ENCODE data around the gene SEBOX. TPM values are rescaled to one million over a fixed set of nuclear protein-coding genes. Genes with fewer than 3 reads are reported as not detected.

SEBOX gene
- total and polyA plus RNA-seq, 4 donors = not detected

- no peaks in the 10 kb centered on the region for H3K9me3 ChIP-seq (ENCODE audit: control insufficient read depth in 4 of 4, insufficient read depth in 3 of 4, low read length in 3 of 4)
- DNase-seq (no peak), ATAC-seq (ENCODE audit: insufficient read depth, low FRiP score) (no peak)
- H3K27ac ChIP-seq (ENCODE audit: low read depth in 1 of 2, low read length in 1 of 2) = no peak overlapping the region
- H3K36me3 ChIP-seq (ENCODE audit: control insufficient read depth in 4 of 4, insufficient read depth in 4 of 4, low read length in 4 of 4) = peaks cover 30 to 71% (median 63%) of the 10 kb centered on the region in 4 donors
- no peaks in the 10 kb centered on the region for H3K27me3 ChIP-seq (ENCODE audit: control insufficient read depth in 3 of 3, insufficient read depth in 3 of 3, low read length in 2 of 3)
- no peak overlapping the region for H3K9ac ChIP-seq (ENCODE audit: insufficient read depth in 1 of 2, low read length in 2 of 2)
- TF ChIP-seq, protein P1, sequence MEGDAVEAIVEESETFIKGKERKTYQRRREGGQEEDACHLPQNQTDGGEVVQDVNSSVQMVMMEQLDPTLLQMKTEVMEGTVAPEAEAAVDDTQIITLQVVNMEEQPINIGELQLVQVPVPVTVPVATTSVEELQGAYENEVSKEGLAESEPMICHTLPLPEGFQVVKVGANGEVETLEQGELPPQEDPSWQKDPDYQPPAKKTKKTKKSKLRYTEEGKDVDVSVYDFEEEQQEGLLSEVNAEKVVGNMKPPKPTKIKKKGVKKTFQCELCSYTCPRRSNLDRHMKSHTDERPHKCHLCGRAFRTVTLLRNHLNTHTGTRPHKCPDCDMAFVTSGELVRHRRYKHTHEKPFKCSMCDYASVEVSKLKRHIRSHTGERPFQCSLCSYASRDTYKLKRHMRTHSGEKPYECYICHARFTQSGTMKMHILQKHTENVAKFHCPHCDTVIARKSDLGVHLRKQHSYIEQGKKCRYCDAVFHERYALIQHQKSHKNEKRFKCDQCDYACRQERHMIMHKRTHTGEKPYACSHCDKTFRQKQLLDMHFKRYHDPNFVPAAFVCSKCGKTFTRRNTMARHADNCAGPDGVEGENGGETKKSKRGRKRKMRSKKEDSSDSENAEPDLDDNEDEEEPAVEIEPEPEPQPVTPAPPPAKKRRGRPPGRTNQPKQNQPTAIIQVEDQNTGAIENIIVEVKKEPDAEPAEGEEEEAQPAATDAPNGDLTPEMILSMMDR (IDR thresholded peaks at IDR 0.05; ENCODE audit: control extremely low read depth, extremely low read depth) = no peak
- no peak overlapping the region for H3K4me3 ChIP-seq
- WGBS, 2 donors = 89 to 94% methylated on average over 7 of the region's 7 CpGs
- H3K4me1 ChIP-seq (ENCODE audit: control insufficient read depth in 5 of 5, insufficient read depth in 5 of 5, low read length in 5 of 5) = peaks cover 0 to 3% (median 0%) of the 10 kb centered on the region in 5 donors
Observed at GRCh38 chr17:28350271-28350670, 14.7 kb downstream of the SEBOX start.

DNA sequence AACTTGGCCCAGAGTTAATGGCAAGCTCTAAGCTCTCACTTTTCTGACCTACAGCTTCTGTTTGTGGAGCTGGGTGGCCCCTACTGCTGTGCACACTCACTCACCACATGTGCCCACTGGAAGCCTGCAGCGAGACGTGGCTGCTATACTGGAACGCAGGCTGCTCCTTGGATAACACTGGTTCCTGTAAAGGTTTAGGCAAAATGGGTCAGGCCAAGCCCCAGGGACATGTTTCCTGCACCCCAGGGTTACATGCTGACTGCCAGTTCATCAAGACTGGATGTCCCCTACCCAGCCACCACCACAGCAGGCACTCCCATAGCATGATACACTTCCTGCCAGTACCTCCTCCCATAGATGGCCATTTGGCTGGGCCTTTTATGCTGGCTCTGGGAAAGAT, 16.0 kb downstream of the SEBOX start:
- Histone ChIP-seq H3K27ac (ENCODE audit: low read depth in 1 of 2, low read length in 1 of 2) (no peak overlapping the region), H3K4me3 (no peak overlapping the region), H3K27me3 (ENCODE audit: control insufficient read depth in 3 of 3, insufficient read depth in 3 of 3, low read length in 2 of 3) (no peaks in the 10 kb centered on the region), H3K36me3 (ENCODE audit: control insufficient read depth in 4 of 4, insufficient read depth in 4 of 4, low read length in 4 of 4) (peaks cover 25 to 66% (median 63%) of the 10 kb centered on the region in 4 donors), H3K4me1 (ENCODE audit: control insufficient read depth in 5 of 5, insufficient read depth in 5 of 5, low read length in 5 of 5) (peaks cover 0 to 4% (median 0%) of the 10 kb centered on the region in 5 donors), H3K9ac (ENCODE audit: insufficient read depth in 1 of 2, low read length in 2 of 2) (no peak overlapping the region), H3K9me3 (ENCODE audit: control insufficient read depth in 4 of 4, insufficient read depth in 3 of 4, low read length in 3 of 4) (no peaks in the 10 kb centered on the region)
- TF ChIP-seq, protein P1 (IDR thresholded peaks at IDR 0.05; ENCODE audit: control extremely low read depth, extremely low read depth) = no peak
- WGBS, 2 donors = 78 to 96% methylated on average over 3 of the region's 3 CpGs
- no peak for ATAC-seq (ENCODE audit: insufficient read depth, low FRiP score)
- DNase-seq = no peak

DNA sequence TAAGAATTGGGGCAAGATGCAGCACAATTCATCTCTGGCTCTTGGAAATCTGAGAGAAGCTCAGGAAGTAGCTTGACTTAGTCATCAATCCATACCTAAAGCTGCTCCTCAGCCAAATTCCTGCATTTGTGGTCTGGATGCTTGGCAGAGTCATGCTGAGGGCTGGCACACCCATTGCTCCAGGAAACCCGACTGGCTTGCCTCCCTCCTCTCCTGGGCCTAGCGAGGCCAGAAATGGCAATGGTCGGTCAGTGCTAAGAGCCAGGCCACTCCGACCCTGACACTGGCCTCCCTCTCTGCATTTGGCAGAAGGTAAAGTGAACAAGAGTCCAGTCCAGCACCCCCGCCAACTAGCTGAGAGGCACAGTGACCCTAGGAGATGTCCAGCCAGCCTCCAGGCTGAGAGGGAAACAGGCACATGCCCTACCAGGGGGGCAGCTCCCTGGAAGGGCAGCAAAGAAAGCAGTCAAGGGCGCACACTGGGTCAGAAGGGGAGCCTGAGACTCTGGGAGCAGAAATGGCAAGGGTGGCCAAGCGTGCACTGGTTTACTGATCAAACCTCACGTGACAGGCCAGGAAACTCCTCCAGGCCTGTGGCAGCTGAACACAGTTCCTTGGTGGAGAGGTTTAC, 17.6 kb downstream of the SEBOX start:
- Histone ChIP-seq H3K4me3 (no peak overlapping the region), H3K4me1 (ENCODE audit: control insufficient read depth in 5 of 5, insufficient read depth in 5 of 5, low read length in 5 of 5) (peaks cover 0 to 4% (median 0%) of the 10 kb centered on the region in 5 donors), H3K27ac (ENCODE audit: low read depth in 1 of 2, low read length in 1 of 2) (peak overlapping the region in 1 of 2 donors; percentile 46), H3K9ac (ENCODE audit: insufficient read depth in 1 of 2, low read length in 2 of 2) (no peak overlapping the region), H3K27me3 (ENCODE audit: control insufficient read depth in 3 of 3, insufficient read depth in 3 of 3, low read length in 2 of 3) (no peaks in the 10 kb centered on the region), H3K36me3 (ENCODE audit: control insufficient read depth in 4 of 4, insufficient read depth in 4 of 4, low read length in 4 of 4) (peaks cover 24 to 67% (median 63%) of the 10 kb centered on the region in 4 donors), H3K9me3 (ENCODE audit: control insufficient read depth in 4 of 4, insufficient read depth in 3 of 4, low read length in 3 of 4) (no peaks in the 10 kb centered on the region)
- 86 to 91% methylated on average over 8 of the region's 8 CpGs for WGBS, 2 donors
- ATAC-seq (ENCODE audit: insufficient read depth, low FRiP score) (no peak), DNase-seq (no peak)
- TF ChIP-seq, protein P1 (IDR thresholded peaks at IDR 0.05; ENCODE audit: control extremely low read depth, extremely low read depth) = no peak

All from lung (tissue), 12 donors.